Prostate gland (tissue), 2 donors: Measurements from ENCODE around the gene ENHO.

Experiments used
- POLR2A ChIP-seq: fragments of 450-650 bp; IDR thresholded peaks from one replicate; pipeline ENCODE4 v1.6.1; 2016; ENCODE audit warnings: antibody characterized with exemption, mild to moderate bottlenecking
- POLR2AphosphoS5 ChIP-seq: sonication (generic); formaldehyde crosslinking; IDR thresholded peaks from one replicate; pipeline ENCODE4 v1.6.1; 2017; ENCODE audit warnings: antibody characterized with exemption
- TF ChIP-seq, protein P1 (sequence below), 4 experiments: fragments of 200-600 bp in 2 of 4; fragments of 450-650 bp in 2 of 4; sonication (generic) in 2 of 4; IDR thresholded peaks; 1 replicate in 3 of 4; 2 replicates in 1 of 4; pipeline ENCODE4 v1.5.1; 2016 to 2019; ENCODE audit warnings: antibody characterized with exemption in 4 of 4, mild to moderate bottlenecking in 2 of 4, moderate library complexity in 2 of 4

DNA sequence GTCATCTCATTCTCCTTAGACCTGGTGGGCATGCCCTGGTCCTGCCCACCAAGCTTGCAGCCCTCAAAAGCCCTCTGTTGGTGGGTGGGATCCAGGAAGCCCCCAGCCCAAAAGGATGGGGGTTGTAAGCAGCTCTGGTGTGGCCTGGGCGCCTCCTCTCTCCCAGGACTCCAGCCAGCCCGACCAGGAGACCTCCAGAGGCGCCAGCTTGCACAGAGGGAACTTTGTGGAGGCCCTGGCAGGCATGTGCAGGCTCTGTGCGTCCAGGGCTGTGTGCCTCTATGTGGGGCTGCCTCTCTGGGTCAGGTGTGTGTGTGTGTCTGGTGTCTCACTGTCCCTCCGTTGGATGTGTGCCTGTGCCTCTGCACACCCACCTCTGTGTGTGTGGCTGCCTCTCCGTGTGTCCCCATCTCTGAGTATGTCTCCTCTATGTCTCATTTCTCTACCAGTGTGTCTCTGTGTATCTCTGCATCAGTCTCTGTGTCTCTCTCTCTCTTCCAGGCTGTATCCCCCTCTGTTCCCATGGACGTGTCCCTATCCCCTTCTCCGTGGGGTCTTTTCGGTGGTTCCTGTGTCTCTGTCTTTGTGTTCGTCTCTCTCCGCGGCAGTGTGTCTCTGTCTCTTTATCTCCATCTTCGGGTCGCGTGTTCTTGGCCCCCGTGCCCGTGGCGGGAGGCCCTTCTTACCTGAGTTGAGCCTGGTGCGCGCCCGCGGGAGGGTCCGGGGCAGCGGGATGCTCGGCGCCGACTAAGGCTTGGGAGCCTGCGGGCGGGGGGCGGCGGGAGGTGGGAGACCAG lies 501 bp downstream of the ENHO start:
- TF ChIP-seq, protein P1, sequence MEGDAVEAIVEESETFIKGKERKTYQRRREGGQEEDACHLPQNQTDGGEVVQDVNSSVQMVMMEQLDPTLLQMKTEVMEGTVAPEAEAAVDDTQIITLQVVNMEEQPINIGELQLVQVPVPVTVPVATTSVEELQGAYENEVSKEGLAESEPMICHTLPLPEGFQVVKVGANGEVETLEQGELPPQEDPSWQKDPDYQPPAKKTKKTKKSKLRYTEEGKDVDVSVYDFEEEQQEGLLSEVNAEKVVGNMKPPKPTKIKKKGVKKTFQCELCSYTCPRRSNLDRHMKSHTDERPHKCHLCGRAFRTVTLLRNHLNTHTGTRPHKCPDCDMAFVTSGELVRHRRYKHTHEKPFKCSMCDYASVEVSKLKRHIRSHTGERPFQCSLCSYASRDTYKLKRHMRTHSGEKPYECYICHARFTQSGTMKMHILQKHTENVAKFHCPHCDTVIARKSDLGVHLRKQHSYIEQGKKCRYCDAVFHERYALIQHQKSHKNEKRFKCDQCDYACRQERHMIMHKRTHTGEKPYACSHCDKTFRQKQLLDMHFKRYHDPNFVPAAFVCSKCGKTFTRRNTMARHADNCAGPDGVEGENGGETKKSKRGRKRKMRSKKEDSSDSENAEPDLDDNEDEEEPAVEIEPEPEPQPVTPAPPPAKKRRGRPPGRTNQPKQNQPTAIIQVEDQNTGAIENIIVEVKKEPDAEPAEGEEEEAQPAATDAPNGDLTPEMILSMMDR (IDR thresholded peaks at IDR 0.05): no peak
- TF ChIP-seq POLR2A: no peak
- no peak for TF ChIP-seq POLR2AphosphoS5
